Right atrium auricular region (tissue), 2 donors: ENCODE results near the gene NONO. TPM values are rescaled to one million over a fixed set of nuclear protein-coding genes. Genes with fewer than 3 reads are reported as not detected.
"Not testable (repeated sequence)": the region's sequence is repeated elsewhere in the genome, so short reads cannot be mapped to it uniquely, and the experiment has no call there.

ENCODE experiments used
- DNase-seq: peaks from one replicate; pipeline ENCODE4 v3.0.0-alpha.2; 2019; ENCODE audit warnings: low spot score
- H3K27ac ChIP-seq, 2 donors: fragments of 200-600 bp; sonication (generic); 1 replicate in 1 of 2; 2 replicates in 1 of 2; pipeline ENCODE4 v1.5.1; 2016 to 2019
- H3K27me3 ChIP-seq, 2 donors: fragments of 200-600 bp; sonication (generic); one replicate each; pipeline versions ENCODE4 v1.5.1 to v1.6.0; 2017 to 2019
- H3K36me3 ChIP-seq: fragments of 200-600 bp; sonication (generic); one replicate; pipeline ENCODE4 v1.5.1; 2016
- H3K4me1 ChIP-seq, 2 donors: fragments of 200-600 bp; sonication (generic); one replicate each; pipeline versions ENCODE4 v1.5.1 to v1.6.0; 2017 to 2019
- H3K4me3 ChIP-seq, 2 donors: fragments of 200-600 bp; sonication (generic); 1 replicate in 1 of 2; 2 replicates in 1 of 2; pipeline ENCODE4 v1.5.1; 2017 to 2019; ENCODE audit warnings: mild to moderate bottlenecking in 1 of 2, moderate library complexity in 1 of 2
- H3K9me3 ChIP-seq, 2 donors: fragments of 200-600 bp; sonication (generic); one replicate each; pipeline ENCODE4 v1.5.1; 2019
- CTCF ChIP-seq, 2 donors: fragments of 200-600 bp; sonication (generic); IDR thresholded peaks; one replicate each; pipeline ENCODE4 v1.5.1; 2019; ENCODE audit warnings: antibody characterized with exemption in 2 of 2
- total RNA-seq, 2 donors: library from RNA; depleted of rRNA; stranded (reverse); fragments of >200 nt; gene quantifications; one replicate each; pipeline ENCODE4 v1.1.0, GENCODE V29; 2016

Gene NONO
- total RNA-seq, 2 donors from 2014 or later: 110 to 120 TPM

- Histone ChIP-seq H3K9me3 (peaks cover 0 to 12% of the 10 kb centered on the region in 2 donors), H3K27ac (no peak overlapping the region), H3K4me1 (no peaks in the 10 kb centered on the region), H3K4me3 (no peak overlapping the region), H3K27me3 (no peaks in the 10 kb centered on the region), H3K36me3 (no peaks in the 10 kb centered on the region)
- no peak for TF ChIP-seq CTCF (IDR thresholded peaks at IDR 0.05)
- DNase-seq: no peak
Observed at GRCh38 chrX:71326394-71326793, 43.0 kb downstream of the NONO start.

- H3K27me3 ChIP-seq, H3K4me3 ChIP-seq, H3K36me3 ChIP-seq, H3K4me1 ChIP-seq, DNase-seq, H3K27ac ChIP-seq, H3K9me3 ChIP-seq: not testable (repeated sequence)
Observed at GRCh38 chrX:71349151-71349665, 65.8 kb downstream of the NONO start.

GRCh38 chrX:71349867-71350266 lies 66.4 kb downstream of the NONO start:
- H3K27ac ChIP-seq, H3K27me3 ChIP-seq, DNase-seq, H3K9me3 ChIP-seq, H3K4me3 ChIP-seq, H3K36me3 ChIP-seq, H3K4me1 ChIP-seq: not testable (repeated sequence)

Other genes starting within 250 kb of the NONO start
- gene SNX12, start 215.3 kb upstream of the NONO start, total RNA-seq: 10 to 100 TPM; 30.8 to 40.1 TPM
- 10 to 100 TPM; 12.4 to 17.0 TPM for gene FOXO4, start 187.8 kb upstream of the NONO start, total RNA-seq
- gene CXorf65, start 176.9 kb upstream of the NONO start, total RNA-seq: not detected
- gene IL2RG, start 172.1 kb upstream of the NONO start, total RNA-seq: 1 to 10 TPM in 1 of 2 donors, not detected in 1; 4.2 TPM
- gene MED12, start 165.0 kb upstream of the NONO start, total RNA-seq: 10 to 100 TPM; 14.8 to 25.5 TPM
- gene NLGN3, start 138.8 kb upstream of the NONO start, total RNA-seq: under 1 TPM; 0.19 to 0.98 TPM
- gene GJB1, start 60.4 kb upstream of the NONO start, total RNA-seq: not detected
- 10 to 100 TPM in 1 of 2 donors, 1 to 10 TPM in 1; 10.0 to 10.5 TPM for gene ZMYM3, start 29.5 kb upstream of the NONO start, total RNA-seq
- 100 to 1,000 TPM; 102 to 172 TPM for gene ITGB1BP2, start 18.1 kb downstream of the NONO start, total RNA-seq
- gene TAF1, start 82.7 kb downstream of the NONO start, total RNA-seq: 10 to 100 TPM; 17.9 to 19.1 TPM
- 10 to 100 TPM; 50.8 to 54.0 TPM for gene OGT, start 249.5 kb downstream of the NONO start, total RNA-seq